K562 (cell line): Measurements from ENCODE around the gene SLC6A1. TPM values are rescaled to one million over a fixed set of nuclear protein-coding genes. Genes with fewer than 3 reads are reported as not detected.

Source experiments
- ATAC-seq: fragments of 200-7000 bp; cut with Tn5 transposase; 3 replicates; pipeline ENCODE4 v1.9.1; 2020; ENCODE audit warnings: moderate library complexity
- BruUV-seq: library from RNA; stranded (reverse); fragments of 400-500 nt; replicated peaks from 2 replicates; lab custom pipeline; 2021; lab: Mats Ljungman, UMichigan
- CTCF ChIA-PET: fragments of 300-600 bp; formaldehyde crosslinking; extraction: SDS; loops from one replicate; lab custom pipeline; 2021; ENCODE audit warnings: low intra/inter-chr PET ratio; lab: Yijun Ruan, JAX
- POLR2A ChIA-PET: fragments of 300-600, 350-650 bp; sonication (Branson Sonifier 250); formaldehyde crosslinking; extraction: SDS; loops from one replicate; lab custom pipeline; 2021; ENCODE audit warnings: antibody characterized with exemption, inconsistent platforms; lab: Yijun Ruan, JAX
- DNase-seq, 4 experiments: peaks; one replicate each; pipeline versions ENCODE4 v3.0.0 to v3.0.0-alpha.2; 2011 to 2018; ENCODE audit warnings: low spot score in 3 of 4, mixed read lengths in 3 of 4; ENCODE audit errors: extremely low read depth in 1 of 4
- FAIRE-seq: peaks from 2 replicates; lab custom pipeline; 2011; peaks lifted over from hg19 to GRCh38; lab: Jason Lieb, UNC
- H2AFZ ChIP-seq: 2 replicates; pipeline ENCODE4 v1.6.0; 2011; ENCODE audit warnings: low read depth, low read length, control low read depth, inconsistent platforms
- H3K27ac ChIP-seq: fragments of 200-600 bp; 3 replicates; pipeline ENCODE4 v1.8.0; 2011; ENCODE audit warnings: low read depth, mild to moderate bottlenecking, control low read depth, inconsistent platforms, low read length, moderate library complexity, mixed read lengths; ENCODE audit errors: extremely low read depth
- H3K27me3 ChIP-seq, 2 experiments: fragments of 300-600 bp in 1 of 2; 2 replicates in 1 of 2; 3 replicates in 1 of 2; pipeline versions ENCODE4 v1.6.0 to v1.8.0; 2011; ENCODE audit warnings: inconsistent platforms in 2 of 2, low read length in 2 of 2, mild to moderate bottlenecking in 1 of 2, mixed read lengths in 1 of 2, moderate library complexity in 1 of 2; ENCODE audit not compliant: control insufficient read depth in 2 of 2, insufficient read depth in 2 of 2
- H3K36me3 ChIP-seq: fragments of 300-600 bp; 3 replicates; pipeline ENCODE4 v1.8.0; 2011; ENCODE audit warnings: mild to moderate bottlenecking, low read length, inconsistent platforms; ENCODE audit not compliant: control insufficient read depth, insufficient read depth
- H3K4me1 ChIP-seq, 2 experiments: fragments of 200-600 bp in 1 of 2; replicated peaks in 1 of 2; 2 replicates in 1 of 2; 3 replicates in 1 of 2; pipeline versions ENCODE4 v1.5.1 to v1.8.0; 2011; ENCODE audit warnings: inconsistent platforms in 2 of 2, low read length in 2 of 2, mild to moderate bottlenecking in 1 of 2, mixed read lengths in 1 of 2, moderate library complexity in 1 of 2; ENCODE audit not compliant: control insufficient read depth in 2 of 2, insufficient read depth in 2 of 2
- H3K4me2 ChIP-seq: 2 replicates; pipeline ENCODE4 v1.6.1; 2011; ENCODE audit warnings: low read length, control low read depth, inconsistent platforms, mixed read lengths; ENCODE audit not compliant: insufficient read depth
- H3K4me3 ChIP-seq: fragments of 200-600 bp; sonication (generic), shearing (Covaris generic); 2 replicates; pipeline ENCODE4 v1.5.1; 2016; ENCODE audit warnings: control low read depth, inconsistent platforms
- H3K79me2 ChIP-seq: fragments of 200-600 bp; 3 replicates; pipeline ENCODE4 v1.8.0; 2011; ENCODE audit warnings: low read length, inconsistent platforms; ENCODE audit not compliant: control insufficient read depth, insufficient read depth
- H3K9ac ChIP-seq, 2 experiments: 2 replicates each; pipeline versions ENCODE4 v1.6.0 to v1.6.1; 2011; ENCODE audit warnings: low read depth in 2 of 2, low read length in 2 of 2, control low read depth in 1 of 2, inconsistent platforms in 1 of 2, mild to moderate bottlenecking in 1 of 2, mixed read lengths in 1 of 2; ENCODE audit not compliant: insufficient read depth in 1 of 2
- H3K9me1 ChIP-seq: one replicate; pipeline ENCODE4 v1.6.0; 2011; ENCODE audit warnings: inconsistent platforms, mild to moderate bottlenecking, low read length, moderate library complexity; ENCODE audit not compliant: control insufficient read depth, insufficient read depth
- H3K9me3 ChIP-seq: replicated peaks from 2 replicates; pipeline ENCODE4 v1.5.1; 2011; ENCODE audit warnings: low read depth, low read length, inconsistent platforms; ENCODE audit not compliant: control insufficient read depth, insufficient read depth
- H4K20me1 ChIP-seq: replicated peaks from 2 replicates; pipeline ENCODE4 v1.6.1; 2011; ENCODE audit warnings: low read length, inconsistent platforms, mixed read lengths; ENCODE audit not compliant: control insufficient read depth, insufficient read depth
- ARID4B ChIP-seq: sonication (generic); formaldehyde crosslinking; IDR thresholded peaks from 2 replicates; pipeline ENCODE4 v1.8.0; 2022; ENCODE audit warnings: mild to moderate bottlenecking, missing genetic modification reagents
- ATF7 ChIP-seq: fragments of 450-650 bp; IDR thresholded peaks from 2 replicates; pipeline ENCODE4 v1.7.1; 2014; ENCODE audit warnings: mild to moderate bottlenecking, moderate library complexity
- CEBPB ChIP-seq: fragments of 450-650 bp; IDR thresholded peaks from 2 replicates; pipeline ENCODE4 v1.6.1; 2016; ENCODE audit warnings: missing genetic modification characterization, missing compliant biosample characterization
- CREB5 ChIP-seq: fragments of 250-450 bp; sonication (Bioruptor Pico); IDR thresholded peaks from 2 replicates; pipeline ENCODE4 v1.5.0; 2020; ENCODE audit warnings: mild to moderate bottlenecking
- E4F1 ChIP-seq: fragments of 250-450 bp; sonication (Bioruptor Pico); IDR thresholded peaks from 2 replicates; pipeline ENCODE4 v1.5.0; 2021; ENCODE audit warnings: mild to moderate bottlenecking, borderline replicate concordance
- MCM3 ChIP-seq: fragments of 450-650 bp; IDR thresholded peaks from 2 replicates; pipeline ENCODE4 v1.6.1; 2016
- RAD21 ChIP-seq, 2 experiments: fragments of 250-450 bp in 1 of 2; fragments of 450-650 bp in 1 of 2; sonication (Bioruptor Pico) in 1 of 2; formaldehyde crosslinking in 1 of 2; IDR thresholded peaks in 1 of 2; conservative IDR thresholded peaks in 1 of 2; 2 replicates each; pipeline versions ENCODE4 v1.4.0 to v1.8.0; 2020 to 2022; ENCODE audit warnings: mild to moderate bottlenecking in 2 of 2, moderate library complexity in 1 of 2
- WGBS: fragments of 100-300 bp; shearing (Covaris generic); methylation state at CpG from one replicate; pipeline ENCODE4 v1.1.6; 2016; ENCODE audit warnings: low coverage, mixed read lengths; ENCODE audit not compliant: insufficient coverage; ENCODE audit errors: missing lambda C conversion rate; 5-methylcytosine and 5-hydroxymethylcytosine counted together
- in situ Hi-C: fragments of 300-500 bp; cut with MboI; formaldehyde crosslinking; loops from 4 replicates; pipeline ENCODE4 v1.15.0; 2018; ENCODE audit warnings: inconsistent platforms, mixed read lengths
- intact Hi-C: fragments of 100-400 bp; cut with micrococcal nuclease; formaldehyde crosslinking; loops from 2 replicates; pipeline ENCODE4 v1.14.2; 2022
- polyA plus RNA-seq, 8 experiments: library from polyadenylated mRNA; depleted of rRNA in 4 of 8; stranded (reverse) in 5 of 8; unstranded in 3 of 8; fragments of >200 nt; fragmentation: Nextera tagmentation in 2 of 8; fragmentation: Illumina TruSeq in 1 of 8; extraction: Ambion mirVana in 2 of 8; extraction: Trizol in 1 of 8; gene quantifications; 2 replicates each; pipeline versions ENCODE4 v1.2.1 to v1.2.3, GENCODE V29; 2011 to 2014; ENCODE audit warnings: inconsistent platforms in 1 of 8, missing spikeins in 1 of 8
- total RNA-seq, 7 experiments: library from RNA; depleted of rRNA in 6 of 7; stranded (reverse); fragments of >200 nt in 6 of 7; fragmentation: Illumina TruSeq in 2 of 7; extraction: Trizol in 2 of 7; gene quantifications; 2 replicates each; pipeline versions ENCODE4 v1.2.1 to v1.2.3, GENCODE V29; 2011 to 2021; ENCODE audit warnings: low replicate concordance in 1 of 7
- TF ChIP-seq, protein P1 (sequence below): fragments of 250-450 bp; sonication (Bioruptor Pico); IDR thresholded peaks from 2 replicates; pipeline ENCODE4 v1.8.0; 2021; ENCODE audit warnings: moderate library complexity, mild to moderate bottlenecking, inconsistent platforms

SLC6A1 gene
- total and polyA plus RNA-seq, 9 of the 15 experiments (the other 6 are each of a cell fraction or from before 2014, with no cell fraction given), result not detected

DNA sequence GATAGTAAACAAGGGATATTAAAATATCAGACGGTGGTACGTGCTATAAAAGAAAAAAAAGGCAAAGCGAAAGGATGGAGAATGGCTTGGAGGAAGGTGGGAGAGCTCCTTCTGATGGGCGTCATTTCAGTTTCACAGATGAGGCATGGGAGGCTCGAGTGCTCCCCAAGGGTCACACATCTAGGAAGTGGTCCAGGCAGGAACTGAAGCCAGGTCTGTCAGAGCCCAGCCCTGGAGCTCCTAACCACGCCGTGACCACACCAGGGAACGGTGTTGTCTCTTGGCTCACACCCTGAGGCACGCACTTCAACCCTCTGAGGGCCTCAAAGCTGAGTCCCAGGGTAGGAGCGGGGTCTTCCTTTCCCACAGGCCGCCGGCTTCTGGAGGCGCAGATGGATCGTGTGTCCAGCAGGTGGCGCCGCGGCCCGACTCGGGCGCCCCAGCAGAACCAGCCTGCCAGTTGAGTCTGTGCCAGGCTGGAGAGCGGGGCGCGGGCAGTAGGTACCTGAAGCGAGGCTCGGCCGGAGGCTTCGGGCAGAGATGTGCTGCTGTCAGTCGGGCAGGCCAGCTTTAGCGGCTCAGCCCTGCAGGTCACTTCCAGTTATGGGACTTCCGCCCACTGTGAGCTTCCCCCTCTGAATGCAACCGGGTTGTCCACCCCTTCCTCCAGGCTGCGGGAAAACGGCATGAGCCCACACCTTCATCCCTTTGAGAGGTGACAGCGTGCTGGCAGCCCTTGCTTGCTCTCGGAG, 68.1 kb downstream of the SLC6A1 start:
- no peak for FAIRE-seq
- BruUV-seq, result no TSS peak
- 3% methylated on average over 35 of the region's 35 CpGs for WGBS
- peaks cover 0 to 10% of the 10 kb centered on the region in 2 experiments; a peak in 2 of 5 replicates for H3K4me1 ChIP-seq
- peak; percentile 92 for ATAC-seq
- in situ Hi-C loops, result loop anchor here (5.0 to 10.0 kb wide), 2 partner anchors 303 to 594 kb away; no protein-coding TSS in a partner anchor
- H3K27ac ChIP-seq, result no peak overlapping the region
- H3K9me3 ChIP-seq, result peaks cover 6% of the 10 kb centered on the region
- intact Hi-C loops, result loop anchor here (1.0 kb wide), 2 partner anchors 275 to 592 kb away; no protein-coding TSS in a partner anchor
- peak overlapping the region; percentile 22 for H3K4me2 ChIP-seq
- 0 out of 2 replicates have a peak overlapping the region, but pooled peaks have one; percentile 22 for H2AFZ ChIP-seq
- ChIA-PET POLR2A (interaction anchor here (0.5 to 1.1 kb wide), 3 partner anchors 248 to 417 kb away, joined by 3 to 4 read pairs (median 3); no protein-coding TSS in a partner anchor), CTCF (interaction anchor here (1.0 to 3.7 kb wide), 3 partner anchors 115 to 591 kb away, joined by 3 to 15 read pairs (median 15); no protein-coding TSS in a partner anchor)
- no peaks in the 10 kb centered on the region for H3K79me2 ChIP-seq
- 0 out of 2 replicates have a peak, but pooled peaks cover 8% of the 10 kb centered on the region for H4K20me1 ChIP-seq
- no peaks in the 10 kb centered on the region for H3K9me1 ChIP-seq
- peaks cover 0 to 19% of the 10 kb centered on the region in 2 experiments; a peak in 2 of 5 replicates for H3K27me3 ChIP-seq
- no peak overlapping the region for H3K4me3 ChIP-seq
- DNase-seq, result peak; percentile 53 to 77 (median 70)
- peak overlapping the region in 1 of 2 experiments; percentile 61; a peak in 1 of 4 replicates for H3K9ac ChIP-seq
- H3K36me3 ChIP-seq, result no peaks in the 10 kb centered on the region
- no peak for TF ChIP-seq CREB5 (CRISPR knock-in tag)
- TF ChIP-seq, protein P1, sequence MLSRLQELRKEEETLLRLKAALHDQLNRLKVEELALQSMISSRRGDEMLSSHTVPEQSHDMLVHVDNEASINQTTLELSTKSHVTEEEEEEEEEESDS, result no peak
- TF ChIP-seq E4F1 (CRISPR knock-in tag), result no peak
- TF ChIP-seq ARID4B (CRISPR knock-in tag), result no peak
- no peak for TF ChIP-seq MCM3
- peak; percentile 66 to 79 for TF ChIP-seq RAD21 (CRISPR knock-in tag; conservative IDR thresholded peaks at IDR 0.05 in 1 of 2, IDR thresholded peaks at IDR 0.05 in 1 of 2)
- TF ChIP-seq CEBPB (tag), result no peak
- no peak for TF ChIP-seq ATF7
